ENCODE data around the gene LHB.

The LHB gene

DNA sequence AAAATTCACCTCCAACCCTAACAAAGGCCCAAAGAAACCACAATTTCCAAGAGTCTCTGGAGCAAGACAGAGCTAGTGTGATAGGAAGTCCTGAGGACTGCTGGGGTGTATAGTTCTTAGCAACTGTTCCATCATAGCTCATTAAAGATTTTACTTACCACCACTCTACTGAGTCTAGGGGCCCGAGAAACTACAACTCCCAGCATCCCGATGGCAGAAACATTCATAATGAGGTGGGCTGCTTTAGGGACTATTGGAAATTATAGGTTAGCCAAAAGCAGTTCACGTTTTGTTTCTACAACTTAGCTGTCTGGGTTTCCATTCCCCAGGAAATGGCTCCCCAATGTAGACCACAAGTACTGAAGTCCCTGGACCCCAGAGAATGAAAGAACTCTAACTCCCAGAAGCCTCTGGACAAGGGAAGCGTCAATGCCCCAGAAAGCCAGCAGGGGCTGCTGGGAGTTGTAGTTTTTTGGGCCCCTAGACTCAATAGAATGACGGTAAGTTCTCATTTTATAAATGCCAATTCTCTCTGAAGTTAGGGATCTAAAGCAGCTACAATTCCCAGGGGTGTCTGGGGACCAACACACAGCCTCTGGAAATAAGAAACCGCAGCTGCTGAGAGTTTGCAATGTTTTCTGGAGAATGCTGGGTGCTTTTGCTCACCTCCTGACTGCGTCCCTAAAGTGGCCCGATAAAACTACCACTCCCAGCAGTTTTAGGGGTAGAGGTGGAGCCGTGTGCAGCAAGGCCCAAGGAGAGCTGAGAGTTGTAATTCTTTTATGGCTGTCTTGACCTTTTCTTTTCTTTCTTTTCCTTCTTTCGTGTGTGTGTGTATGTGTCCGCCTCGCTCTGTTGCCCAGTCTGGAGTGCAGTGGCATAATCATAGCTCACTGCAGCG, 40.7 kb downstream of the LHB start:
- no peak for DNase-seq (ENCODE audit: low read depth)

DNA sequence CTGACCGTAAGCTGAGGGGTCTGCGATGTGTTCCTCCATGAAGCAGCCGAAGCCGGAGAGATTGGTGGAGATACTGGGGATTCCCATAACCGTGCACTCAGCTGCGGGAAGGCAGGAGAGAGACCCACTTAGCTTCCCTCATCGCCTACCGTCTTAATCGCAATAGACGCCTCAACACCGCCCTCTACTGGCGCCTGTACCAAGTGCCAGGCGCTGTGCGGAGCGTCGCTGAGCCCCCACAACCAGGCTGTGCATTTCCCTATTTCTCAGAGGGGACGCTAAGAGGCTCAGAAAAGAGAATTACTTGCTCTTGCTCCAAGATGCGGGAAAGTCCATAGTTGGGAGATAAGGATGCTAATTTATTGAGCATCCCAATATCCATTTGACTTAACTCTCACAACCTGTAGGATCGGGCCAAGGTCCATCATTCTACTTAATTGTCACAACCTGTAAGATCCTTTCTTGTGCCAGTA, 45.9 kb downstream of the LHB start:
- DNase-seq (ENCODE audit: low read depth): peak; percentile 42

DNA sequence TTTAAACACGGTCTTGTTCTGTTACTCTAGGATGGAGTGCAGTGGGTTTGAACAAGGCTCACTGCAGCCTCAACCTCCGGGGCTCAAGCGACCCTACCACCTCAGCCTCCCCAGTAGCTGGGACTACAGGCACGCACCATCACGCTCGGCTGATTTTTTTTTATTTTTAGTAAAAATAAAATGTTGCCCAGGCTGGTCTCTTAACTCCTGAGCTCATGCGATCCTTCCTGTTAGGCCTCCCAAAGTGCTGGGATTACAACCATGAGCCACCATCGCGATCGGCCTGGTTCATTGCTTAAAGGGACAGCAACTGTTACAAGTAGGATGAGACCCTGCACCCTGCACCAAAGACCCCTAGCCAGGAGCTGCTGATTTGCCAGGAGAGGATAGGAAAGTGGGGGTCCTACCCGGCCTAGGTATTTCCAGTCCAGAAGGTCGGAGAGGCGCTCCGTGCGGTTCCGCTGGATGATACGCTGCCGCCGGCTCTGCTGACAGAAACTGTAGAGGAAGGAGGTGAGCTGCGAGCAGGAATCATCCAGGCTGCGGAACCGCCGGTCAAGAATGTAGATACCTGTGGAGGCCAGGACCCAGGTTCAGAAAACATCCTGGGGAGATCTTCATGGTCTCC, 46.6 kb downstream of the LHB start:
- DNase-seq (ENCODE audit: low read depth): no peak

DNA sequence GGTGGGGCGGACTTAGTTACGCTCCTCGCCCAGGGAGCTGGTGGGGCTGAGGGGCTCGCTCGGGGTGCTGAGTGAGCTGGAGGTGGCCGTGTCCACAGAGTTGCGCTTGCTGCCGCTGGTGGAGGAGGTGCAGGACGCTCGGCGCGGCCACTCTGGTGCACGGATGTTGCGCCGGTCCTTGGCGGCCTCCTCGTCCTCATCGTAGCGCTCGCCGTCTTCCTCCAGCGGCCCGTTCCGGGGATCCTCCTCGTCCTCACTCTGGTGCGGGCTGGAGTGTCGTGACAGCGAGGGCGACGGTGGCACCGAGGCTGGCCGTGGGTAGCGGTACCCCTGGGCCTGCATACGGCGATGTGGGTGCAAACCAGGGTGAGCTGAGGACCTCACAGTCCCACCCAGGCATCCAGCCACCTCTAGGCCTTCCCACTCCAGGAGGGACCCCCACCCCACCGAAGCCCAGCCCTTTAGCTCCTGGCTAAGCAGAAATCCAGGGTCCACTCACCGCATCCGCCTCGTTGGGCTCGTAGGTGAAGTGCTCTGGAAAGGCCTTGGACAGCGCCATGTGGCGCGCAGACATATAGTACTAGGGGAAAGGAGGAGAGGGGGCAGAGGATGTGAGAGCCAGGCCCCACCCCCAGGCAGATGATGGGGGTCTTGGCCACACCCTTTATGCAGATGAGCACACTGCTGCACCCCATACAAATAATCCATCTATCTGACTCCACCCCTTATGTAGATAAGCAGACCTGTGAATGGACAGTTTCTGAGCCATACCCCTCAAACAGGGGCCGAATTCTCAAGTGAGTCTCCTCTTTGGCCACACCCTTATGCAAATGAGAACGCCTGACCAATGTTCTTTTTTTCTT, 47.4 kb downstream of the LHB start:
- no peak for DNase-seq (ENCODE audit: low read depth)

DNA sequence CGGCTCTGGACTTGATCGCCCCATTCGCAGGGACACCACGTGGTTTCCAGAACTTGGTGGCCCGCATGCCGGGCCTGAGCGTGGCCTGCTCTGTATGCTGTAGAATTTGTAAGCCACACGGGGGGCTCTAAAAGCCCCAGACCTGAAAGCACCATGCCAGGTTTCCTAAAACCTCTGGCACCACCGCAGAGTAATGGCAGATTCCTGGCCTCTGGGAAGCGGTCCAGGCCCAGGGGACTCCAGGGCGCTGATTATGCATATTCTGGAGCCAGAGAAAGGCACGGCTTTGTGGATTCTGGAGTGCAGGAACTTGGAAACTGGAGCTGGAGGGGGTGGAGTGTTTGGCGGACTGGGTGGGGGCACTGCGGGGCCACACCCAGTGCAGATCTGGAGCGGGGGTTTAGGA, 48.1 kb downstream of the LHB start:
- DNase-seq (ENCODE audit: low read depth): no peak

DNA sequence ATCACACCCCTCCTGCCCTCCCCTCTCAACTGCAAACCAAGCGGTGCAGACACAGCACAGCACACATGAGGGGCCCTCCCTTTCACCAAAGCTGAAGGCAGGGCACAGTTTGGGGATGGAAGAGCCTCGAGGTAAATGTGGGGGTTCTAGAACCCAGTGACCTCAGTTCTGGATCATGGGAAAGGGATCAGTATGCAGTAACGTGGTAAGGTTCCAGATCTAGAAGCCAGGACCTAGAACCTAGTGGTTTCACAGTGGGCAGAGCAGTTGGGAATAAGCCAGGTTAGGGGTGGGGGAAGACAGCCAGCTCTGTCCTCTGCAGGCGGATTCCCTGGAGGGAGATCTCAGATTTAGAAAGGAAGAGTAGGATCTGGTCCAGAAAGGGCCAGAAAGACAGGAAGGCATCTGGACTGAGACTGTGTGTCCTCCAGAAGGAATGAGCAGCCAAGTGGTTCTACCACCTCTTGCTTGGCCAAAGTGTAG, 48.7 kb downstream of the LHB start:
- DNase-seq (ENCODE audit: low read depth): no peak

DNA sequence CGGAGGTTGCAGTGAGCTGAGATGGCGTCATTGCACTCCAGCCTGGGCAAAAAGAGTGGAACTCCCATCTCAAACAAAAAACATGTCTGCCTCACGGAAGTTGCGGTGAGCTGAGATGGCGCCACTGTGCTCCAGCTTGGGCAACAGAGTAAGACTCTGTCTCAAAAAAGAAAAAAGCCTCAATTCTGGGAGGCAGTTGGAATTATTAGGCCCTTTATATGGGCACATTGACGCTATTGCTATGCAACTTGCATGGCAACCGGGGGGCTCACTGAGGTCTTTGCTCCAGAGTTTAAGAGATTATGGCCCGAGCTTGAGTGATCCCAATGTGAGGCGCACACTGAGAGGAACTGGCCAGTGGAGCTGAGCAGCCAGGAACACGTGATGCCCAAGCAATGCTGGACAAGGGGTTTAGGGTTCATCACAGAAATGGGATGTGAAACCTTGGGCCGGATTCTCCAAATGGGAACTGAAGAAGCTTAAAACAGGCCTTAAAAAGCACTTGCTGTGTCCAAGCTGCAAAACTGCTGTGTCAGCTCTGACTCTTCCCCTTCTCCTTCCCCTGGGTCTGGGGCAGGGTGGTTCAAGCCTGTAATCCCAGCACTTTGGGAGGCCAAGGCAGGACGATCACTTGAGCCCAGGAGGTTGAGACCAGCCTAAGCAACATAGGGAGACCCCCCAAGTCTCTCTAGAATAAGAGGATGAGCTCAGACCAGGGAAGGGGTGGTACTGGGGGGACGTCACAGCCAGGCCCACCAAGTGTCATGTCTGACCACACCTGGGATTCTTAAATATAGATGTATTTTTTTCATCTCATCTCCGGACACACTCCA, 49.3 kb downstream of the LHB start:
- DNase-seq (ENCODE audit: low read depth): no peak

DNA sequence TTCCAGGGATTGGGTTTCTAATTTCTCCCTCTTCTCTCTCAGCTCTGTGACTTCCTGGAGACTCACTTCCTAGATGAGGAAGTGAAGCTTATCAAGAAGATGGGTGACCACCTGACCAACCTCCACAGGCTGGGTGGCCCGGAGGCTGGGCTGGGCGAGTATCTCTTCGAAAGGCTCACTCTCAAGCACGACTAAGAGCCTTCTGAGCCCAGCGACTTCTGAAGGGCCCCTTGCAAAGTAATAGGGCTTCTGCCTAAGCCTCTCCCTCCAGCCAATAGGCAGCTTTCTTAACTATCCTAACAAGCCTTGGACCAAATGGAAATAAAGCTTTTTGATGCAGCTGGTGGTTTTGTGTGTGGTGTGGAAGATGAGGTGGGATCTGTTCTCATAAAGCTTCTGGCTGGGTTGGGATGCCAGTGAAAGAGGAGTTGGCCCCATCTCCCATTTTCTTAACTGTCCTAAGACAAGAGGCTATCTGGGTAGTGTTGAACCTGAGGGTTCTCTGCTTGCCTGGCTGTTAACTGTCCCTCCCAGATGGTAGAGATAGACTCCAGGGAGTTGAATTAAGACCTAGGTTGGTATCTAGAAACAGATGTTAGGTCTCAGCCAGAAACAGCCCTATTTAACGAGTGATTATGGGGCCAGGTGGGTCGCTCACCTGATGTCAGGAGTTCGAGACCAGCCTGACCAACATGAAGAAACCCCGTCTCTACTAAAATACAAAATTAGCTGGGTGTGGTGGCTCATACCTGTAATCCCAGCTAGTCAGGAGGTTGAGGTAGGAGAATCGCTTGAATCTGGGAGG, 50.1 kb downstream of the LHB start:
- DNase-seq (ENCODE audit: low read depth): no peak

All from T-helper 22 cell (primary cell).